ENCODE results near the gene SHE. TPM values are rescaled to one million over a fixed set of nuclear protein-coding genes. Genes with fewer than 3 reads are reported as not detected.

SHE gene
- total and polyA plus RNA-seq, 2 donors (not counting 3 experiments of a cell fraction or from before 2014, with no cell fraction given): 30.1 to 52.7 TPM

- Histone ChIP-seq H2AFZ (ENCODE audit: low read depth, low read length) (no peak overlapping the region), H4K20me1 (replicated peaks; ENCODE audit: control insufficient read depth, extremely low read depth, insufficient read depth, low read length) (no peaks in the 10 kb centered on the region), H3K4me3 (replicated peaks in 1 of 3; ENCODE audit: insufficient read depth in 1 of 3, low read depth in 1 of 3, low read length in 3 of 3) (no peak overlapping the region), H3K36me3 (ENCODE audit: control insufficient read depth in 2 of 2, extremely low read depth in 1 of 2, insufficient read depth in 2 of 2, low read length in 2 of 2) (no peaks in the 10 kb centered on the region), H3K4me1 (ENCODE audit: control insufficient read depth, extremely low read depth, insufficient read depth, low read length) (peaks cover 6% of the 10 kb centered on the region), H3K27me3 (ENCODE audit: control insufficient read depth in 2 of 2, insufficient read depth in 2 of 2, low read length in 2 of 2) (no peaks in the 10 kb centered on the region), H3K9me1 (replicated peaks; ENCODE audit: control insufficient read depth, extremely low read depth, insufficient read depth, low read length) (no peaks in the 10 kb centered on the region), H3K4me2 (ENCODE audit: insufficient read depth, low read length) (no peak overlapping the region), H3K9ac (replicated peaks; ENCODE audit: extremely low read depth, insufficient read depth, low read length) (no peak overlapping the region), H3K79me2 (ENCODE audit: control insufficient read depth, insufficient read depth, low read length) (no peaks in the 10 kb centered on the region), H3K9me3 (replicated peaks; ENCODE audit: control insufficient read depth, insufficient read depth, low read length) (no peaks in the 10 kb centered on the region), H3K27ac (ENCODE audit: insufficient read depth, low read depth, low read length) (no peak overlapping the region)
- CTCF ChIA-PET: interaction anchor here (1.1 kb wide), 1 partner anchor 14 kb away, joined by 4 read pairs; no protein-coding TSS in a partner anchor
- POLR2A ChIA-PET: no interaction called here
- BruUV-seq (replicated peaks): no TSS peak
- no peak for DNase-seq (ENCODE audit: low read depth, low spot score)
- intact Hi-C loops (cut with micrococcal nuclease): no loop called here
- TF ChIP-seq POLR2AphosphoS5 (IDR thresholded peaks at IDR 0.05; ENCODE audit: insufficient read depth, low read depth, low read length) (no peak), MAX (IDR thresholded peaks at IDR 0.05; ENCODE audit: insufficient read depth, insufficient read length) (no peak), CTCF (IDR thresholded peaks at IDR 0.05; ENCODE audit: extremely low read depth in 1 of 2, insufficient read depth in 1 of 2, low read depth in 1 of 2, low read length in 2 of 2) (no peak)
- FAIRE-seq: no peak
- dilution Hi-C loops (cut with MboI; ENCODE audit: extremely low pct_ligation_motif_present, low sequenced_read_pairs): no loop called here
Measured at GRCh38 chr1:154446789-154447188, 55.4 kb downstream of the SHE start.

- H3K9me3 ChIP-seq (replicated peaks; ENCODE audit: control insufficient read depth, insufficient read depth, low read length): no peaks in the 10 kb centered on the region
- no TSS peak for BruUV-seq (replicated peaks)
- ChIA-PET CTCF (no interaction called here), POLR2A (no interaction called here)
- dilution Hi-C loops (cut with MboI; ENCODE audit: extremely low pct_ligation_motif_present, low sequenced_read_pairs) (no loop called here), intact Hi-C loops (cut with micrococcal nuclease) (no loop called here)
- no peaks in the 10 kb centered on the region for H3K27me3 ChIP-seq (ENCODE audit: control insufficient read depth in 2 of 2, insufficient read depth in 2 of 2, low read length in 2 of 2)
- no peak for TF ChIP-seq POLR2AphosphoS5 (IDR thresholded peaks at IDR 0.05; ENCODE audit: insufficient read depth, low read depth, low read length)
- TF ChIP-seq POLR2A (IDR thresholded peaks at IDR 0.05; ENCODE audit: low read depth, low read length): no peak
- H3K4me1 ChIP-seq (ENCODE audit: control insufficient read depth, extremely low read depth, insufficient read depth, low read length): peaks cover 7% of the 10 kb centered on the region
- H4K20me1 ChIP-seq (replicated peaks; ENCODE audit: control insufficient read depth, extremely low read depth, insufficient read depth, low read length): no peaks in the 10 kb centered on the region
- no peak overlapping the region for H3K4me2 ChIP-seq (ENCODE audit: insufficient read depth, low read length)
- no peak overlapping the region for H3K9ac ChIP-seq (replicated peaks; ENCODE audit: extremely low read depth, insufficient read depth, low read length)
- no peak overlapping the region for H3K27ac ChIP-seq (ENCODE audit: insufficient read depth, low read depth, low read length)
- H3K36me3 ChIP-seq (ENCODE audit: control insufficient read depth in 2 of 2, extremely low read depth in 1 of 2, insufficient read depth in 2 of 2, low read length in 2 of 2): no peaks in the 10 kb centered on the region
- DNase-seq (ENCODE audit: low read depth, low spot score): no peak
- H3K4me3 ChIP-seq (replicated peaks in 1 of 3; ENCODE audit: insufficient read depth in 1 of 3, low read depth in 1 of 3, low read length in 3 of 3): no peak overlapping the region
- H2AFZ ChIP-seq (ENCODE audit: low read depth, low read length): no peak overlapping the region
- FAIRE-seq: no peak
- no peaks in the 10 kb centered on the region for H3K9me1 ChIP-seq (replicated peaks; ENCODE audit: control insufficient read depth, extremely low read depth, insufficient read depth, low read length)
- no peaks in the 10 kb centered on the region for H3K79me2 ChIP-seq (ENCODE audit: control insufficient read depth, insufficient read depth, low read length)
Measured at GRCh38 chr1:154446292-154446691, 55.9 kb downstream of the SHE start.
